ENCODE results near the gene LRRC73. TPM values are rescaled to one million over a fixed set of nuclear protein-coding genes. Genes with fewer than 3 reads are reported as not detected.
A peak's percentile ranks its signal among the peaks of the same experiment; 100 is the strongest.

Gene LRRC73
- total and polyA plus RNA-seq, 9 of the 15 experiments (the other 6 are each of a cell fraction or from before 2014, with no cell fraction given): 0.07 to 0.55 (median 0.16) TPM; not detected in 3

GRCh38 chr6:43464337-43464736, 45.8 kb downstream of the LRRC73 start (continued):
- TF ChIP-seq ZBTB11 (CRISPR knock-in tag; IDR thresholded peaks at IDR 0.05): no peak
- TF ChIP-seq RBM25 (IDR thresholded peaks at IDR 0.05; ENCODE audit: low read depth, low read length, severe bottlenecking): peak; percentile 80

GRCh38 chr6:43461936-43462335, 48.2 kb downstream of the LRRC73 start:
- POLR2A ChIA-PET: interaction anchor here (0.6 to 0.7 kb wide), 2 partner anchors 9 to 17 kb away, joined by 3 read pairs; no protein-coding TSS in a partner anchor
- intact Hi-C loops (cut with micrococcal nuclease): no loop called here
- TF ChIP-seq MCM3 (IDR thresholded peaks at IDR 0.05): no peak
- no peak for TF ChIP-seq RERE (CRISPR knock-in tag; IDR thresholded peaks at IDR 0.05; ENCODE audit: borderline replicate concordance)
- TF ChIP-seq TBL1XR1 (IDR thresholded peaks at IDR 0.05; ENCODE audit: low read length in 2 of 2): no peak
- no peak for TF ChIP-seq RHOXF2B (CRISPR knock-in tag; conservative IDR thresholded peaks at IDR 0.05)
- TF ChIP-seq ZNF785 (CRISPR knock-in tag; IDR thresholded peaks at IDR 0.05): no peak
- no peak for TF ChIP-seq CGGBP1 (CRISPR knock-in tag; IDR thresholded peaks at IDR 0.05)
- no peak for TF ChIP-seq NFRKB (IDR thresholded peaks at IDR 0.05; ENCODE audit: low read depth)
- no peak for TF ChIP-seq PHF20 (IDR thresholded peaks at IDR 0.05; ENCODE audit: partially characterized antibody)
- no peak for TF ChIP-seq NR4A1 (CRISPR knock-in tag; IDR thresholded peaks at IDR 0.05)
- no peak for TF ChIP-seq NR4A1 (tag; IDR thresholded peaks at IDR 0.05)
- TF ChIP-seq ZNF175 (CRISPR knock-in tag; IDR thresholded peaks at IDR 0.05; ENCODE audit: low read depth): no peak

More at GRCh38 chr6:43461936-43462335, 48.2 kb downstream of the LRRC73 start:
- ATAC-seq: peak; percentile 28; the same call in 1 of the 3 replicates
- Histone ChIP-seq H3K9me3 (replicated peaks; ENCODE audit: control insufficient read depth, insufficient read depth, low read depth, low read length) (no peaks in the 10 kb centered on the region), H2AFZ (ENCODE audit: low read depth, low read length) (no peak overlapping the region), H3K4me1 (replicated peaks in 1 of 2; ENCODE audit: control insufficient read depth in 2 of 2, insufficient read depth in 2 of 2, low read length in 2 of 2) (no peaks in the 10 kb centered on the region), H3K9ac (ENCODE audit: insufficient read depth in 1 of 2, low read depth in 2 of 2, low read length in 2 of 2) (no peak overlapping the region), H3K4me3 (no peak overlapping the region), H3K79me2 (ENCODE audit: control insufficient read depth, insufficient read depth, low read length) (no peaks in the 10 kb centered on the region), H3K27ac (ENCODE audit: extremely low read depth, low read depth, low read length) (no peak overlapping the region), H3K9me1 (ENCODE audit: control insufficient read depth, insufficient read depth, low read length) (no peaks in the 10 kb centered on the region), H3K36me3 (ENCODE audit: control insufficient read depth, insufficient read depth, low read length) (no peaks in the 10 kb centered on the region), H3K4me2 (ENCODE audit: insufficient read depth, low read length) (no peak overlapping the region), H3K27me3 (ENCODE audit: control insufficient read depth in 2 of 2, insufficient read depth in 2 of 2, low read length in 2 of 2) (peaks cover 11 to 15% of the 10 kb centered on the region in 2 experiments; a peak in 3 of 5 replicates), H4K20me1 (replicated peaks; ENCODE audit: control insufficient read depth, insufficient read depth, low read length) (no peaks in the 10 kb centered on the region)
- CTCF ChIA-PET (ENCODE audit: low intra/inter-chr PET ratio): no interaction called here
- no TSS peak for BruUV-seq (replicated peaks)
- in situ Hi-C loops (cut with MboI): no loop called here
- 7% methylated on average over 5 of the region's 5 CpGs for WGBS (ENCODE audit: insufficient coverage, low coverage, missing lambda C conversion rate)
- DNase-seq (ENCODE audit: extremely low read depth in 1 of 4, low spot score in 3 of 4): no peak
- no peak for FAIRE-seq

All from K562 (cell line).